K562 (cell line): ENCODE measurements around the gene JAM2.

Experiments used
- CSDE1 ChIP-seq, 2 experiments: fragments of 450-650 bp; IDR thresholded peaks; 2 replicates each; pipeline ENCODE4 v1.6.1; 2016; ENCODE audit warnings: mild to moderate bottlenecking in 1 of 2
- EGR1 ChIP-seq: fragments of 450-650 bp; conservative IDR thresholded peaks from 2 replicates; pipeline ENCODE4 v1.6.1; 2017; ENCODE audit warnings: mild to moderate bottlenecking
- HDAC6 ChIP-seq: IDR thresholded peaks from 2 replicates; pipeline ENCODE4 v1.6.1; 2012; ENCODE audit warnings: low read depth, mild to moderate bottlenecking, control low read depth, inconsistent platforms, low read length, moderate library complexity
- KLF6 ChIP-seq: fragments of 250-450 bp; sonication (Bioruptor Pico); IDR thresholded peaks from 2 replicates; pipeline ENCODE4 v1.4.0; 2020; ENCODE audit warnings: mild to moderate bottlenecking, moderate library complexity, borderline replicate concordance
- MEF2A ChIP-seq: IDR thresholded peaks from 2 replicates; pipeline ENCODE4 v1.6.1; 2011; ENCODE audit warnings: low read depth, mild to moderate bottlenecking, low read length, moderate library complexity; ENCODE audit not compliant: control insufficient read depth
- TAF1 ChIP-seq: IDR thresholded peaks from 2 replicates; pipeline ENCODE4 v1.6.1; 2011; ENCODE audit warnings: mild to moderate bottlenecking, low read length, moderate library complexity; ENCODE audit not compliant: insufficient read depth, control insufficient read depth, severe bottlenecking; ENCODE audit errors: extremely low read depth
- TCF7L2 ChIP-seq: fragments of 150-350 bp; IDR thresholded peaks from 2 replicates; pipeline ENCODE4 v1.6.1; 2016; ENCODE audit warnings: low read depth, mild to moderate bottlenecking, low read length, moderate library complexity
- ZNF121 ChIP-seq: sonication (generic); formaldehyde crosslinking; conservative IDR thresholded peaks from 2 replicates; pipeline ENCODE4 v1.8.0; 2022; ENCODE audit warnings: missing genetic modification reagents
- TF ChIP-seq, protein P1 (sequence below), 3 experiments: fragments of 200-800 bp in 1 of 3; sonication (Bioruptor generic) in 1 of 3; sonication (generic) in 1 of 3; formaldehyde crosslinking in 1 of 3; IDR thresholded peaks; 2 replicates each; pipeline versions ENCODE4 v1.6.1 to v1.8.0; 2016 to 2022; ENCODE audit warnings: mild to moderate bottlenecking in 2 of 3, missing compliant biosample characterization in 2 of 3, missing genetic modification characterization in 2 of 3, missing genetic modification reagents in 1 of 3

GRCh38 chr21:25737421-25737820, 98.4 kb downstream of the JAM2 start:
- TF ChIP-seq TCF7L2 (no peak), TAF1 (no peak), KLF6 (CRISPR knock-in tag) (no peak), EGR1 (no peak), MEF2A (no peak), HDAC6 (no peak), ZNF121 (CRISPR knock-in tag) (no peak), CSDE1 (IDR thresholded peaks at IDR 0.05) (no peak)
- TF ChIP-seq, protein P1, sequence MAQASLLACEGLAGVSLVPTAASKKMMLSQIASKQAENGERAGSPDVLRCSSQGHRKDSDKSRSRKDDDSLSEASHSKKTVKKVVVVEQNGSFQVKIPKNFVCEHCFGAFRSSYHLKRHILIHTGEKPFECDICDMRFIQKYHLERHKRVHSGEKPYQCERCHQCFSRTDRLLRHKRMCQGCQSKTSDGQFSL (CRISPR knock-in tag; IDR thresholded peaks at IDR 0.05), result no peak
- TF ChIP-seq, protein P1 (tag; IDR thresholded peaks at IDR 0.05), result no peak
